MM.1S (cell line): Measurements from ENCODE around the gene ASIC4.

Experiments used
- DNase-seq: peaks from one replicate; pipeline ENCODE4 v3.0.0-alpha.2; 2015
- H2AFZ ChIP-seq: fragments of 300-600 bp; sonication (generic); 2 replicates; pipeline ENCODE4 v1.6.0; 2016; ENCODE audit warnings: antibody characterized with exemption, low read length
- H3F3A ChIP-seq: fragments of 300-600 bp; sonication (generic); 2 replicates; pipeline ENCODE4 v1.6.1; 2016; ENCODE audit warnings: mild to moderate bottlenecking, antibody characterized with exemption, low read length, moderate library complexity, mixed read lengths; ENCODE audit not compliant: insufficient read depth
- H3K27ac ChIP-seq: fragments of 300-600 bp; sonication (generic); 2 replicates; pipeline ENCODE4 v1.5.1; 2016; ENCODE audit warnings: mild to moderate bottlenecking, low read length
- H3K27me3 ChIP-seq: fragments of 300-600 bp; sonication (generic); replicated peaks from 2 replicates; pipeline ENCODE4 v1.6.0; 2016; ENCODE audit warnings: low read length; ENCODE audit not compliant: insufficient read depth
- H3K36me3 ChIP-seq: fragments of 300-600 bp; sonication (generic); replicated peaks from 2 replicates; pipeline ENCODE4 v1.6.1; 2016; ENCODE audit warnings: mild to moderate bottlenecking, low read length, mixed read lengths; ENCODE audit not compliant: insufficient read depth
- H3K4me1 ChIP-seq: fragments of 300-600 bp; sonication (generic); 2 replicates; pipeline ENCODE4 v1.6.1; 2016; ENCODE audit warnings: low read length, mixed read lengths
- H3K4me2 ChIP-seq: fragments of 300-600 bp; sonication (generic); 2 replicates; pipeline ENCODE4 v1.6.0; 2016; ENCODE audit warnings: low read depth, low read length
- H3K4me3 ChIP-seq: fragments of 300-600 bp; sonication (generic); 2 replicates; pipeline ENCODE4 v1.5.1; 2016; ENCODE audit warnings: low read length, mixed read lengths
- H3K79me2 ChIP-seq: fragments of 300-600 bp; sonication (generic); 2 replicates; pipeline ENCODE4 v1.6.1; 2016; ENCODE audit warnings: mixed run types, low read length, mixed read lengths
- H3K9ac ChIP-seq: fragments of 300-600 bp; sonication (generic); 2 replicates; pipeline ENCODE4 v1.6.1; 2016; ENCODE audit warnings: low read length, mixed read lengths
- H3K9me2 ChIP-seq: fragments of 300-600 bp; sonication (generic); replicated peaks from 2 replicates; pipeline ENCODE4 v1.6.1; 2016; ENCODE audit warnings: mild to moderate bottlenecking, low read length, mixed read lengths; ENCODE audit not compliant: insufficient read depth
- H3K9me3 ChIP-seq: fragments of 300-600 bp; sonication (generic); replicated peaks from 2 replicates; pipeline ENCODE4 v1.6.1; 2016; ENCODE audit warnings: mild to moderate bottlenecking, low read length, mixed read lengths; ENCODE audit not compliant: insufficient read depth
- H4K20me1 ChIP-seq: fragments of 300-600 bp; sonication (generic); 2 replicates; pipeline ENCODE4 v1.6.1; 2016; ENCODE audit warnings: mild to moderate bottlenecking, low read length, moderate library complexity, mixed read lengths; ENCODE audit not compliant: insufficient read depth
- CTCF ChIP-seq: fragments of 300-600 bp; sonication (generic); IDR thresholded peaks from 2 replicates; pipeline ENCODE4 v1.5.1; 2016; ENCODE audit warnings: antibody characterized with exemption, low read length, mixed read lengths
- EZH2 ChIP-seq: fragments of 300-600 bp; sonication (generic); optimal IDR thresholded peaks from 2 replicates; pipeline ENCODE3; 2017; ENCODE audit warnings: low read depth, mild to moderate bottlenecking, antibody characterized with exemption, low read length, mixed read lengths
- EZH2phosphoT487 ChIP-seq: fragments of 300-600 bp; sonication (generic); IDR thresholded peaks from 2 replicates; pipeline ENCODE4 v1.6.1; 2018; ENCODE audit warnings: antibody characterized with exemption, low read length

Gene ASIC4

GRCh38 chr2:219544567-219544966 lies 30.3 kb downstream of the ASIC4 start:
- peaks cover 11% of the 10 kb centered on the region for H3K79me2 ChIP-seq
- no peaks in the 10 kb centered on the region for H3K36me3 ChIP-seq
- no peak for DNase-seq
- peaks cover 9% of the 10 kb centered on the region for H3F3A ChIP-seq
- no peaks in the 10 kb centered on the region for H3K27me3 ChIP-seq
- H3K4me2 ChIP-seq = peak overlapping the region; percentile 79
- no peaks in the 10 kb centered on the region for H4K20me1 ChIP-seq
- TF ChIP-seq EZH2phosphoT487 (no peak), CTCF (no peak), EZH2 (no peak)
- H3K27ac ChIP-seq = no peak overlapping the region
- H3K4me3 ChIP-seq = peak overlapping the region; percentile 84; the same call in 1 of the 2 replicates
- 0 out of 2 replicates have a peak, but pooled peaks cover 4% of the 10 kb centered on the region for H3K4me1 ChIP-seq
- no peak overlapping the region for H2AFZ ChIP-seq
- H3K9me2 ChIP-seq = no peaks in the 10 kb centered on the region
- no peak overlapping the region for H3K9ac ChIP-seq
- no peaks in the 10 kb centered on the region for H3K9me3 ChIP-seq

- Histone ChIP-seq H2AFZ (no peak overlapping the region), H3K9me2 (no peaks in the 10 kb centered on the region), H3K4me1 (0 out of 2 replicates have a peak, but pooled peaks cover 4% of the 10 kb centered on the region), H3K4me2 (no peak overlapping the region), H4K20me1 (no peaks in the 10 kb centered on the region), H3K27ac (no peak overlapping the region), H3K79me2 (peaks cover 11% of the 10 kb centered on the region), H3K36me3 (no peaks in the 10 kb centered on the region), H3F3A (peaks cover 9% of the 10 kb centered on the region), H3K9me3 (no peaks in the 10 kb centered on the region), H3K27me3 (no peaks in the 10 kb centered on the region), H3K4me3 (no peak overlapping the region), H3K9ac (no peak overlapping the region)
- no peak for TF ChIP-seq EZH2phosphoT487
- TF ChIP-seq CTCF = no peak
- DNase-seq = no peak
Observed at GRCh38 chr2:219545295-219545942, 31.1 kb downstream of the ASIC4 start.

GRCh38 chr2:219545943-219546352 lies 31.7 kb downstream of the ASIC4 start:
- Histone ChIP-seq H3K4me2 (no peak overlapping the region), H3K79me2 (peaks cover 8% of the 10 kb centered on the region), H3K4me3 (no peak overlapping the region), H3K9ac (no peak overlapping the region), H3K36me3 (no peaks in the 10 kb centered on the region), H2AFZ (no peak overlapping the region), H3K27ac (no peak overlapping the region), H3K4me1 (0 out of 2 replicates have a peak, but pooled peaks cover 4% of the 10 kb centered on the region), H4K20me1 (no peaks in the 10 kb centered on the region), H3K9me3 (no peaks in the 10 kb centered on the region), H3K9me2 (no peaks in the 10 kb centered on the region), H3K27me3 (no peaks in the 10 kb centered on the region), H3F3A (peaks cover 9% of the 10 kb centered on the region)
- DNase-seq = no peak
- TF ChIP-seq EZH2phosphoT487 (no peak), EZH2 (no peak), CTCF (no peak)
